Activated T-helper 2 cell treated with anti-CD3 and anti-CD28 coated beads, Interferon-gamma antibody, Interleukin-2, Interleukin-4, amounts not matched to agents 10 μg/mL and 5 μg/mL and 100 μg/mL, durations not matched to agents 14 hours and 24 hours and 36 hours (primary cell): ENCODE data around the gene DAAM1. TPM values are rescaled to one million over a fixed set of nuclear protein-coding genes. Genes with fewer than 3 reads are reported as not detected.

Experiments used
- DNase-seq: peaks from one replicate; pipeline ENCODE4 v3.0.0; 2021; ENCODE audit warnings: low spot score
- H3K27ac Mint-ChIP-seq: one replicate; pipeline ENCODE4 v1.8.0; 2021; ENCODE audit warnings: mixed read lengths
- H3K27me3 Mint-ChIP-seq: one replicate; pipeline ENCODE4 v1.8.0; 2021; ENCODE audit warnings: low read depth, mixed read lengths
- H3K36me3 Mint-ChIP-seq: one replicate; pipeline ENCODE4 v1.8.0; 2021; ENCODE audit warnings: low read depth, mixed read lengths
- H3K4me1 Mint-ChIP-seq: one replicate; pipeline ENCODE4 v1.8.0; 2021; ENCODE audit warnings: low read depth, mixed read lengths
- H3K4me3 Mint-ChIP-seq: one replicate; pipeline ENCODE4 v1.8.0; 2021; ENCODE audit warnings: low read depth, mild to moderate bottlenecking, moderate library complexity, mixed read lengths
- H3K9me3 Mint-ChIP-seq: one replicate; pipeline ENCODE4 v1.8.0; 2021; ENCODE audit warnings: mixed read lengths
- intact Hi-C: fragments of 100-400 bp; cut with micrococcal nuclease; formaldehyde crosslinking; loops from one replicate; pipeline ENCODE4 v1.15.1; 2023
- total RNA-seq: library from RNA; stranded (reverse); gene quantifications from 2 replicates; pipeline ENCODE4 v1.2.3, GENCODE V29; 2022

Gene DAAM1
- total RNA-seq, 1 donor from 2014 or later, result 6.4 TPM

DNA sequence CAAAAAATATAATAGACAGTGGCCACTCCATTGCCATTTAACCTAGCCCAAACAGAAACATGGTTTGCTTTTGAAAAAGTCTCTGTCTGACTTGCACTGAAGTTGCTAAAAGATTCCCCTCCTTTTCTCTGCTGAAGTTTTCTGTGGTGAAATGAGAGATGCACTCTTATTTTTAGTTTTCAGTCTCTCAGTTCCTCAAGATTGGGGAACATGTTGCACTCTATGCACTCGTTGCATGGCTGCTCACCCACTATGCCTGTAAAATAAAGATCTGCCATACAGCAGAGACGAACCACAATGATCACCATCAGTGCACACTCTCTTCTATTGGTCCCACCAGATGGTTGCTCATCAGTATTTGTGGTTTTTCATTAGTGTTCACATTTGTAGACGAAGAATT, 13.1 kb upstream of the DAAM1 start:
- Mint-ChIP-seq H3K36me3 (no peaks in the 10 kb centered on the region), H3K4me3 (no peak overlapping the region), H3K9me3 (no peaks in the 10 kb centered on the region), H3K27me3 (peaks cover 22% of the 10 kb centered on the region), H3K4me1 (no peaks in the 10 kb centered on the region), H3K27ac (no peak overlapping the region)
- DNase-seq, result no peak
- intact Hi-C loops, result no loop called here

GRCh38 chr14:59176765-59177164, 11.7 kb upstream of the DAAM1 start:
- intact Hi-C loops, result no loop called here
- DNase-seq, result no peak
- Mint-ChIP-seq H3K27ac (no peak overlapping the region), H3K36me3 (no peaks in the 10 kb centered on the region), H3K4me3 (no peak overlapping the region), H3K4me1 (no peaks in the 10 kb centered on the region), H3K9me3 (no peaks in the 10 kb centered on the region), H3K27me3 (peaks cover 24% of the 10 kb centered on the region)

DNA sequence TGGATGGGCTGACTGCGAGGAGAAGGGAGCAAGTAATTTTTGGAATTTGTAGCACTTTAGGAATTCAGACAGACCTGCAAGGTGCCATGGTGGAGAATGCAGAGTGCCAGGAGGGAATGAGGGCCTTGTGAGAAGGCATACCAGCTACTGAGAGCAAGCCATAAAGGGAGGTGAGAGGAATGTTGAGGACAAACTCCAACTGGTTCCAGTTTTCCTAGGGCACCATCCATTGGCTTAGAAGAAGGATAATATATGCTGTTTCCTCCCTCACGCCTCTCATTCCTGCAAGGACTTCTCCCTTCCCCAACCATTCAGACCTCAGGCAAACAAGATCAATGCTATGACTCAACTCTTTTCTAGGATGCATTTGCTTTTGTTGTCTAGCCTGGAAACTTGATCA, 11.2 kb upstream of the DAAM1 start:
- intact Hi-C loops, result no loop called here
- no peak for DNase-seq
- H3K4me3 Mint-ChIP-seq, result no peak overlapping the region
- no peaks in the 10 kb centered on the region for H3K4me1 Mint-ChIP-seq
- peaks cover 24% of the 10 kb centered on the region for H3K27me3 Mint-ChIP-seq
- no peaks in the 10 kb centered on the region for H3K9me3 Mint-ChIP-seq
- no peak overlapping the region for H3K27ac Mint-ChIP-seq
- no peaks in the 10 kb centered on the region for H3K36me3 Mint-ChIP-seq

DNA sequence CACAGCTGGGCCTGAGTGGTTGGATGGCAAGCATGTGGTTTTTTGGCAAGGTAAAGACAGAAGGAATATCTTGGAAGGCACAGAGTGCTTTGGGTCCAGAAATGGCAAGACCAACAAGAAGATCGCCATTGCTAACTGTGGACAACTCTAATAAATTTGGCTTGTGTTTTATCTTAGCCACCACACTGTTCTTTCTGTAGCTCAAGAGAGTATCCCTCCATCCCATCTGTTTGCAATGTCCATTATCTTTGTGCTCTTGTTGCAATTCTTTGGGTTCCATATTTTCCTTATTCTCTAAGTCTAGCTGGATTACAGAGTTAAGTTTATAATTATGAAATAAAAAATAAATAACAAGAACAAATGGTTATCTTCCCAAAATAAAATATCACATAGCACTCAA, 6.7 kb upstream of the DAAM1 start:
- H3K4me1 Mint-ChIP-seq, result no peaks in the 10 kb centered on the region
- DNase-seq, result no peak
- H3K36me3 Mint-ChIP-seq, result no peaks in the 10 kb centered on the region
- no peaks in the 10 kb centered on the region for H3K9me3 Mint-ChIP-seq
- H3K27me3 Mint-ChIP-seq, result peaks cover 42% of the 10 kb centered on the region
- intact Hi-C loops, result no loop called here
- H3K4me3 Mint-ChIP-seq, result no peak overlapping the region
- H3K27ac Mint-ChIP-seq, result no peak overlapping the region

DNA sequence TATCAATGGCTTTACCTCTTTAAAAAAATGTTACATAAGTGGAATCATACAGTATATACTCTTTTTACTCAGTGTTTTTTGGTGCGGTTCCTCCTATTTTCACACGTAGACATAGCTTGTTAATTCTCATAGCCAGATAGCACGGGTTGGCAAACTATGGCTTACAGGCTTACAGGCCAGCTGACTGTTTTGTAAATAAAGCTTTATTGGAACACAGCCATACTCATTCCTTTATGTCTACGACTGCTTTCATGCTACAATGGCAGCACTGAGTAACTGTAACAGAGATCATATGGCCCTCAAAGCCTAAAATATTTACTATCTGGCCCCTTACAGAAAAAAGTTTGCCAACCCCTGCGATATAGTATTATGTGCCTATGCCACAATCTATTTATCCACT, 5.8 kb upstream of the DAAM1 start:
- intact Hi-C loops, result no loop called here
- Mint-ChIP-seq H3K27ac (no peak overlapping the region), H3K36me3 (no peaks in the 10 kb centered on the region), H3K9me3 (no peaks in the 10 kb centered on the region), H3K4me3 (no peak overlapping the region), H3K27me3 (peaks cover 43% of the 10 kb centered on the region), H3K4me1 (peaks cover 3% of the 10 kb centered on the region)
- DNase-seq, result no peak

DNA sequence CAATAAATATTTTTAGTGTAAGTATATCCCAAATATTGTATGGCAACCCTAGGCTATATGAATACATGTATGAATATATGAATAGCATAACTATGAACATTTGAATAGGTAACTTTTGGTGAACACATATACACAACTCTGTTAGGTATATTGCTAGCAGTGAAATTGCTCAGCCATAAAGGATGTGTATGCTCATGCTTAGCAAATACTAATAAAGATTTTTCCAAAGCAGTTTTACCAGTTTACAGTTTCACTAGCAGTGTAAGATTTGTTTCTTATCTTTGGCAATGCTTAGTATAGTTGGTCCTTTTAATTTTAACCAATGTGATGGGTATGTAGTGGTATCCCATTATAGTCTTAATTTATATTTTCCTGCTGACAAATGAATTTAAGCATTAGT, 5.3 kb upstream of the DAAM1 start:
- no peak for DNase-seq
- H3K4me3 Mint-ChIP-seq, result no peak overlapping the region
- no peaks in the 10 kb centered on the region for H3K9me3 Mint-ChIP-seq
- intact Hi-C loops, result no loop called here
- peaks cover 5% of the 10 kb centered on the region for H3K4me1 Mint-ChIP-seq
- H3K36me3 Mint-ChIP-seq, result no peaks in the 10 kb centered on the region
- H3K27me3 Mint-ChIP-seq, result peaks cover 43% of the 10 kb centered on the region
- no peak overlapping the region for H3K27ac Mint-ChIP-seq

- DNase-seq, result no peak
- intact Hi-C loops, result no loop called here
- no peak overlapping the region for H3K27ac Mint-ChIP-seq
- no peaks in the 10 kb centered on the region for H3K36me3 Mint-ChIP-seq
- H3K4me3 Mint-ChIP-seq, result no peak overlapping the region
- H3K27me3 Mint-ChIP-seq, result peaks cover 36% of the 10 kb centered on the region
- H3K9me3 Mint-ChIP-seq, result no peaks in the 10 kb centered on the region
- H3K4me1 Mint-ChIP-seq, result peaks cover 6% of the 10 kb centered on the region
Measured at GRCh38 chr14:59184396-59184795, 4.1 kb upstream of the DAAM1 start.

GRCh38 chr14:59185676-59186075, 2.8 kb upstream of the DAAM1 start:
- Mint-ChIP-seq H3K9me3 (no peaks in the 10 kb centered on the region), H3K4me1 (peaks cover 17% of the 10 kb centered on the region), H3K27ac (no peak overlapping the region), H3K4me3 (no peak overlapping the region), H3K27me3 (peaks cover 26% of the 10 kb centered on the region), H3K36me3 (no peaks in the 10 kb centered on the region)
- no peak for DNase-seq
- intact Hi-C loops, result loop anchor here (5.0 kb wide), 3 partner anchors 112 to 282 kb away; partner anchors contain the start of gene GPR135

DNA sequence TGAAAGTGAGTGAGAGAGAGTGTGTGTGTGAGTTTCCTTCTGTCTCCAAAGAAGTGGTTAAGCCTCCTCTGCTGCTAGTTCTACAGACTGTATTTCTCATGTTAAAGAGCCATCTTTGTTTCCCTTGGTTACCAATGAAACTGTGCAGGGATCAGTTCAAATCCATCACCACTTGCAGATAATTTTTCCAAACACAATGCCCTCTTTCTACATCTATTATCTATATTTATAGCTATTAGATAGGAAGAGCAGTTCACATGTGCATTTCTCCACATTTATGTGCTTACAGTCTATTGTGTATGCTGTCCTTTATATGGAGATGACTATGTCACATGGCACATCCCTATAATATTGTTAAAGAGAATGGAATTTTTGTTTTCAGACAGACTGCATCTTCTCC, 2.2 kb upstream of the DAAM1 start:
- H3K9me3 Mint-ChIP-seq, result no peaks in the 10 kb centered on the region
- peaks cover 25% of the 10 kb centered on the region for H3K27me3 Mint-ChIP-seq
- H3K36me3 Mint-ChIP-seq, result no peaks in the 10 kb centered on the region
- intact Hi-C loops, result loop anchor here (5.0 kb wide), 3 partner anchors 111 to 281 kb away; partner anchors contain the start of gene GPR135
- H3K4me1 Mint-ChIP-seq, result peaks cover 17% of the 10 kb centered on the region
- no peak overlapping the region for H3K4me3 Mint-ChIP-seq
- no peak overlapping the region for H3K27ac Mint-ChIP-seq
- DNase-seq, result no peak

- Mint-ChIP-seq H3K4me1 (peaks cover 17% of the 10 kb centered on the region), H3K27ac (no peak overlapping the region), H3K36me3 (no peaks in the 10 kb centered on the region), H3K4me3 (peak overlapping the region; percentile 95), H3K9me3 (no peaks in the 10 kb centered on the region), H3K27me3 (peaks cover 24% of the 10 kb centered on the region)
- DNase-seq, result no peak
- intact Hi-C loops, result loop anchor here (5.0 kb wide), 3 partner anchors 110 to 280 kb away; partner anchors contain the start of gene GPR135
Measured at GRCh38 chr14:59187118-59187517, 1.3 kb upstream of the DAAM1 start.

DNA sequence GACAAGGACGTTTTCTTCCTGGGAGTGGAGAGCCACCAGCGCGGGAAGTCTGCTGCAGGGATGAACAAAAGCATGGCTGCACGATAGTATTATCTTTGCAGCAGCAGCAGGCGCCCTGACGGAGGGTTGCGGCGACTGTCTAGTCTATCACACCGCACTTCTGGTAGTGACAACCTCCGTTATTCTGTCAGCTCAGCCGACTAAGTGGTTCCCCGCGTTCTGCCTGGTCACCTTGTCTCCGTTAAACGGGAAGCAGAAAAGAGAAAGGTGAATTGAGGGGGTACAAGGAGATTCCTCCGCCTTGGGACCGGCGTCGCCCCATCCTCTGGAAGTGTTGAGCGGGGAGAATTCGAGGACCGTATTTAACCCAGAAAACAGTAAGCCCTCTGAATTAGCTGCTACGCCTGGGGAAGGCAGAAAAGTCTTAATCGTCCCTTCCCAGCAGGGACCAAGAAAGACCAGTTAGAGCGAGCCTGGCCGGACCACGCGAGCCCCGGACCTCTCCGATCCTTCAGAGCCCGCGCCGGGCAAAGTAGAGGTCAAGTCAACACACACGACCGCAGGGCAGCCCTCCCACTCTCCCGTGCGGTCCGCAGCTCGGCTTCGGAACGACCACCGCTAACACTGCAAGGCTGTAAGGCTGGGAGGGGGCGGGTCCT, 536 bp upstream of the DAAM1 start:
- peak overlapping the region; percentile 61 for H3K27ac Mint-ChIP-seq
- H3K27me3 Mint-ChIP-seq, result peaks cover 24% of the 10 kb centered on the region
- H3K4me3 Mint-ChIP-seq, result peak overlapping the region; percentile 95
- intact Hi-C loops, result loop anchor here (1.0 to 5.0 kb wide), 6 partner anchors 87 to 1061 kb away; partner anchors contain the start of genes GPR135, JKAMP, L3HYPDH and PPM1A
- no peaks in the 10 kb centered on the region for H3K36me3 Mint-ChIP-seq
- peaks cover 17% of the 10 kb centered on the region for H3K4me1 Mint-ChIP-seq
- H3K9me3 Mint-ChIP-seq, result no peaks in the 10 kb centered on the region
- peak; percentile 25 for DNase-seq

DNA sequence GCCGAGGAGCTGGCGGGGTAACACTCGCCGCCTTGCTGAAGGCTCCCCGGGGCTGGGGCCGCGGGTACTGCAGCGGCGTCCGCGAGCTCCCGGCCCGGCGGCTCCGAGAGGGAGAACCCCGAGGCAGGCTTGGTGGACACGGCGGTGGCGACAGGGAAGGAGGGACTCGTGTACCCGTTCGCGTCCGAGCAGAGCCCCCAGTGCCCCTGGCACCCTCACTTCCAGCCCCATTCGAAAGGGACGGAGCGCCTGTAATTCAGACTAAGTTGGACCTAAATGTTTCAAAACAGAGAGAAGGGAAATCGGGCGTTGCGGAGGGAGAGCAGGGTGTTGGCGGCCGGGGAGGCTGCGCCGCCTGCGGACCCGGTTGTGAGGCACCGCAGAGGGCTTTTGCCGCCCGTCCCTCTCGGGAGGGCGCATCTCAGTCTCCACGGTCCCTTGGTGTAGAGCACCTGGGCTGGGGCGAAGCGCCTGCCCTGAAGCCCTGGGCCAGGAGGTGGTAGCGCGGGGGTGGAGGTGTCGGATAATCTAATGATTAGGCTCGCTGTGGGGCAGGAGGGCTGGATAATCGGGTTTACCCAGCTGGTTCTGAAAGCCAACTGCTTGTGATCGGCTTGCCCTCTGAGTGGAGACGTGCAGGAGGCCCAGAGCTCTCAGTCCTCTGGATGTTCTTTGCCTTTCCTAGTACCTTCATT, 771 bp downstream of the DAAM1 start:
- Mint-ChIP-seq H3K4me3 (peak overlapping the region; percentile 95), H3K36me3 (no peaks in the 10 kb centered on the region), H3K9me3 (no peaks in the 10 kb centered on the region), H3K4me1 (peaks cover 17% of the 10 kb centered on the region), H3K27ac (peak overlapping the region; percentile 61), H3K27me3 (peaks cover 16% of the 10 kb centered on the region)
- peak; percentile 26 for DNase-seq
- intact Hi-C loops, result loop anchor here (2.0 to 5.0 kb wide), 5 partner anchors 86 to 1060 kb away; partner anchors contain the start of genes GPR135 and PPM1A

DNA sequence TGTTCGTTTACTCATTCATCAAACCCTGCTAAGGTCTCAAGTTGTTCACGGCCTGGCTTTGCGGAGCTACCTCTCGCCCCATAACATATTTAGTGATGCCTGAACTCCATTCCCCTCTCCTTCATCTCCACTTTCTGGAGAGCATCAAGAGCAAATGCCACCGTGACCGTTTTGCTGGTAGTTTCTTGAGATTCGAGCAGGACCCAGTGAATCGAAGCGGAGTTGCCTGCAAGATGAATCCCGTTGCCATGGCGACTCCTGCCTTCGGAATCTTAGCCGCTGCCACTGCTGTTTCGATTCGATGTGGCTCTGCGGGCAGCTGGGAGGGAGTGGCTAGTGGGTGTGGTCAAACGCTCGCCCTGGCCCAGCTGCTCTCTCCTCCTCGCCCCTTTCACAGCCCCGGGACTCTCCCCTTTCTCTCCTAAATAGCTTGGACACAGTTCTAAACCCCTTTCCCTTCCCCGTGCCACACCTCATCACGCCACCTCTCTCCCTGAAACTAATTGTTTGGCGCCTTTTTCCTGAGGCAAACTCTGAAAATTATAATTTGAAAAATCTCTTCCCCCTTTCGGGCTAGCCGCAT, 1.4 kb downstream of the DAAM1 start:
- Mint-ChIP-seq H3K27ac (peak overlapping the region; percentile 61), H3K4me3 (peak overlapping the region; percentile 95), H3K36me3 (no peaks in the 10 kb centered on the region), H3K9me3 (no peaks in the 10 kb centered on the region), H3K27me3 (peaks cover 14% of the 10 kb centered on the region), H3K4me1 (peaks cover 17% of the 10 kb centered on the region)
- peak; percentile 79 for DNase-seq
- intact Hi-C loops, result loop anchor here (2.0 to 5.0 kb wide), 5 partner anchors 85 to 1059 kb away; partner anchors contain the start of genes GPR135 and PPM1A
